Heart left ventricle (tissue), 13 donors: ENCODE results near the gene CHSY3.

Experiments
- POLR2A ChIP-seq, 2 donors: fragments of 450-650 bp; IDR thresholded peaks; one replicate each; pipeline ENCODE4 v1.6.1; 2017; ENCODE audit warnings: antibody characterized with exemption in 2 of 2, mild to moderate bottlenecking in 2 of 2, moderate library complexity in 2 of 2
- TF ChIP-seq, protein P1 (sequence below), 12 donors: fragments of 200-600 bp; sonication (generic) in 4 of 12; IDR thresholded peaks; one replicate each; pipeline versions ENCODE4 v1.5.0 to v1.8.0; 2018 to 2022; ENCODE audit warnings: antibody characterized with exemption in 12 of 12, mild to moderate bottlenecking in 5 of 12
- donor health status: ischemic (EF 13 %, LVEDD 7.1; RV severe dilation, severe dysfunction).
- donor health status: DM: no; HTN: yes; CAD: no.
- donor health status: DM: no; HTN: no; CAD: no.
- donor health status: ischemic (EF 25% LVEDD 6.9; RV normal size, moderate dysfunction).
- donor health status: ischemic (EF 25% LVEDD 5.7; RV mildly dilated, moderate dysfunction).
- donor health status: ischemic (EF 35%, LVEDD 5.7; RV mildly dilated, moderate dysfunction).
- donor health status: nonischemic (EF 11% LVEDD 7.7; RV severe dilation, severe dysfunction).
- donor health status: DM: yes; HTN: yes; CAD: no.
- donor health status: PGD.
- donor health status: ischemic (EF 29% LVEDD 5.4; RV normal size, mild dysfunction).
- donor health status: nonischemic (EF 23%, LVEDD 6.1; RV moderate dilation, normal function).

DNA sequence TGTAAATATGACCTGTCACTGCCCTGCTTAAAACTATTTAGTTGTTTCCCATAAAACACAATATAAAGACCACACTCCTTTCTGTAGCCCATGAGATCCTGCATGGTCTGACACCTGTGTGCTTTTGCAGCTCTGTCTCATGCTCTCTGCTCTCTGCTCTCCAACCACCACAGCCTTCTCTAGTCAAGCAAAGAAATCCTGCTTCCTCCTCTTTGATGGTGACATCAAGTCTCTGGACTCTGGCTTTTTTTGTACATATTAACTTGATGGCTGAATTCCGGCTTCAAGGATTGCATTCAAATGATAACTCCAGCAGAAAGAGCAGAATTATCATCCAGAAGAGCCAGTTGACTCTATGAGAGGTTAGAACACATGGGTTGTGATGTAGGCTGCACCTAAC lies 58.2 kb downstream of the CHSY3 start:
- TF ChIP-seq, protein P1, sequence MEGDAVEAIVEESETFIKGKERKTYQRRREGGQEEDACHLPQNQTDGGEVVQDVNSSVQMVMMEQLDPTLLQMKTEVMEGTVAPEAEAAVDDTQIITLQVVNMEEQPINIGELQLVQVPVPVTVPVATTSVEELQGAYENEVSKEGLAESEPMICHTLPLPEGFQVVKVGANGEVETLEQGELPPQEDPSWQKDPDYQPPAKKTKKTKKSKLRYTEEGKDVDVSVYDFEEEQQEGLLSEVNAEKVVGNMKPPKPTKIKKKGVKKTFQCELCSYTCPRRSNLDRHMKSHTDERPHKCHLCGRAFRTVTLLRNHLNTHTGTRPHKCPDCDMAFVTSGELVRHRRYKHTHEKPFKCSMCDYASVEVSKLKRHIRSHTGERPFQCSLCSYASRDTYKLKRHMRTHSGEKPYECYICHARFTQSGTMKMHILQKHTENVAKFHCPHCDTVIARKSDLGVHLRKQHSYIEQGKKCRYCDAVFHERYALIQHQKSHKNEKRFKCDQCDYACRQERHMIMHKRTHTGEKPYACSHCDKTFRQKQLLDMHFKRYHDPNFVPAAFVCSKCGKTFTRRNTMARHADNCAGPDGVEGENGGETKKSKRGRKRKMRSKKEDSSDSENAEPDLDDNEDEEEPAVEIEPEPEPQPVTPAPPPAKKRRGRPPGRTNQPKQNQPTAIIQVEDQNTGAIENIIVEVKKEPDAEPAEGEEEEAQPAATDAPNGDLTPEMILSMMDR (IDR thresholded peaks at IDR 0.05), result no peak
- no peak for TF ChIP-seq POLR2A (IDR thresholded peaks at IDR 0.05)
